ENCODE measurements around the gene NEIL1. TPM values are rescaled to one million over a fixed set of nuclear protein-coding genes. Genes with fewer than 3 reads are reported as not detected.
A peak's percentile ranks its signal among the peaks of the same experiment; 100 is the strongest.

The NEIL1 gene
- total RNA-seq, 2 donors from 2014 or later, result 20.2 to 25.7 TPM

GRCh38 chr15:75389791-75390382 is 43.0 kb downstream of the NEIL1 start:
- Mint-ChIP-seq H3K4me1 (no peaks in the 10 kb centered on the region), H3K36me3 (ENCODE audit: low read depth) (peaks cover 89% of the 10 kb centered on the region)
- TF ChIP-seq CTCF (conservative IDR thresholded peaks at IDR 0.05), result no peak

GRCh38 chr15:75397494-75397893 is 50.7 kb downstream of the NEIL1 start:
- 93 to 100% methylated on average over 1 to 2 of the region's 2 CpGs for WGBS, 2 experiments (ENCODE audit: insufficient coverage in 1 of 2, insufficient read length in 1 of 2)
- no peak for DNase-seq
- Mint-ChIP-seq H3K4me3 (no peak overlapping the region), H3K36me3 (ENCODE audit: low read depth) (peaks cover 76% of the 10 kb centered on the region), H3K27ac (no peak overlapping the region), H3K9me3 (no peaks in the 10 kb centered on the region), H3K4me1 (no peaks in the 10 kb centered on the region), H3K27me3 (ENCODE audit: insufficient read depth) (no peaks in the 10 kb centered on the region)
- no peak overlapping the region for H3K4me3 ChIP-seq (ENCODE audit: low read length)
- no peaks in the 10 kb centered on the region for H3K27me3 ChIP-seq (ENCODE audit: control insufficient read depth, insufficient read depth, low read length, poor library complexity, severe bottlenecking)
- no peak overlapping the region for H3K27ac ChIP-seq (ENCODE audit: low read depth, low read length)
- TF ChIP-seq CTCF (conservative IDR thresholded peaks at IDR 0.05), result no peak
- H3K4me1 ChIP-seq (ENCODE audit: control insufficient read depth, insufficient read depth, low read length), result no peaks in the 10 kb centered on the region
- no peaks in the 10 kb centered on the region for H3K9me3 ChIP-seq (ENCODE audit: control insufficient read depth, low read length)
- peaks cover 93% of the 10 kb centered on the region for H3K36me3 ChIP-seq (ENCODE audit: control insufficient read depth, insufficient read depth, low read length)
- H3K9ac ChIP-seq (ENCODE audit: extremely low read depth, low read length, poor library complexity, severe bottlenecking), result no peak overlapping the region

More at GRCh38 chr15:75389791-75390382, 43.0 kb downstream of the NEIL1 start:
- no peaks in the 10 kb centered on the region for H3K27me3 Mint-ChIP-seq (ENCODE audit: insufficient read depth)
- peak overlapping the region; percentile 35 for H3K27ac Mint-ChIP-seq
- no peak overlapping the region for H3K4me3 ChIP-seq (ENCODE audit: low read length)
- H3K27me3 ChIP-seq (ENCODE audit: control insufficient read depth, insufficient read depth, low read length, poor library complexity, severe bottlenecking), result no peaks in the 10 kb centered on the region
- H3K9ac ChIP-seq (ENCODE audit: extremely low read depth, low read length, poor library complexity, severe bottlenecking), result no peak overlapping the region
- no peak overlapping the region for H3K27ac ChIP-seq (ENCODE audit: low read depth, low read length)
- WGBS, 2 experiments (ENCODE audit: insufficient coverage in 1 of 2, insufficient read length in 1 of 2), result 96 to 100% methylated on average over 1 of the region's 1 CpG
- H3K9me3 ChIP-seq (ENCODE audit: control insufficient read depth, low read length), result no peaks in the 10 kb centered on the region
- H3K36me3 ChIP-seq (ENCODE audit: control insufficient read depth, insufficient read depth, low read length), result peaks cover 100% of the 10 kb centered on the region
- no peaks in the 10 kb centered on the region for H3K9me3 Mint-ChIP-seq
- DNase-seq, result no peak
- H3K4me3 Mint-ChIP-seq, result no peak overlapping the region
- H3K4me1 ChIP-seq (ENCODE audit: control insufficient read depth, insufficient read depth, low read length), result no peaks in the 10 kb centered on the region

GRCh38 chr15:75403892-75404291 is 57.1 kb downstream of the NEIL1 start:
- H3K4me3 Mint-ChIP-seq, result no peak overlapping the region
- Histone ChIP-seq H3K27ac (ENCODE audit: low read depth, low read length) (no peak overlapping the region), H3K4me1 (ENCODE audit: control insufficient read depth, insufficient read depth, low read length) (no peaks in the 10 kb centered on the region), H3K4me3 (ENCODE audit: low read length) (no peak overlapping the region), H3K36me3 (ENCODE audit: control insufficient read depth, insufficient read depth, low read length) (peaks cover 94% of the 10 kb centered on the region), H3K27me3 (ENCODE audit: control insufficient read depth, insufficient read depth, low read length, poor library complexity, severe bottlenecking) (no peaks in the 10 kb centered on the region), H3K9me3 (ENCODE audit: control insufficient read depth, low read length) (no peaks in the 10 kb centered on the region), H3K9ac (ENCODE audit: extremely low read depth, low read length, poor library complexity, severe bottlenecking) (no peak overlapping the region)
- DNase-seq, result no peak
- WGBS, 2 experiments (ENCODE audit: insufficient coverage in 1 of 2, insufficient read length in 1 of 2), result 83 to 98% methylated on average over 2 of the region's 2 CpGs
- peak overlapping the region; percentile 40 for H3K27ac Mint-ChIP-seq
- H3K36me3 Mint-ChIP-seq (ENCODE audit: low read depth), result peaks cover 79% of the 10 kb centered on the region
- H3K27me3 Mint-ChIP-seq (ENCODE audit: insufficient read depth), result no peaks in the 10 kb centered on the region
- TF ChIP-seq CTCF (conservative IDR thresholded peaks at IDR 0.05), result no peak
- H3K9me3 Mint-ChIP-seq, result no peaks in the 10 kb centered on the region
- no peaks in the 10 kb centered on the region for H3K4me1 Mint-ChIP-seq

Small RNA genes lying within 50 kb of the gene (microRNA-seq; reads per million reads assigned to microRNA genes)
- not detected for gene MIR631 (ENCODE audit: borderline microRNAs expressed)

Other genes starting within 250 kb of the NEIL1 start
- 10 to 100 TPM; 19.0 to 22.2 TPM for gene C15orf39, start 145.2 kb upstream of the NEIL1 start, total RNA-seq
- gene GOLGA6C, start 88.7 kb upstream of the NEIL1 start, total RNA-seq, result not detected
- gene GOLGA6D, start 64.2 kb upstream of the NEIL1 start, total RNA-seq, result under 1 TPM; 0.11 to 0.24 TPM
- 100 to 1,000 TPM; 153 to 156 TPM for gene COMMD4, start 11.0 kb upstream of the NEIL1 start, total RNA-seq
- gene MAN2C1, start 21.6 kb downstream of the NEIL1 start, total RNA-seq, result 100 to 1,000 TPM; 150 to 224 TPM
- gene SIN3A, start 104.7 kb downstream of the NEIL1 start, total RNA-seq, result 100 to 1,000 TPM; 119 to 123 TPM
- 10 to 100 TPM; 49.1 to 53.5 TPM for gene PTPN9, start 232.3 kb downstream of the NEIL1 start, total RNA-seq

Data from endodermal cell (in vitro differentiated cells).